PC-9 (cell line): Measurements from ENCODE around the gene EVL.

ENCODE experiments used
- CTCF ChIP-seq: fragments of 200-600 bp; sonication (generic); conservative IDR thresholded peaks from 2 replicates; pipeline ENCODE4 v1.6.1; 2017; ENCODE audit warnings: mixed run types, antibody characterized with exemption, mild to moderate bottlenecking, moderate library complexity
- EZH2 ChIP-seq: fragments of 200-600 bp; sonication (generic); IDR thresholded peaks from 2 replicates; pipeline ENCODE4 v1.8.0; 2017; ENCODE audit warnings: antibody characterized with exemption, low read depth

- TF ChIP-seq CTCF (no peak), EZH2 (no peak)
Observed at GRCh38 chr14:100034961-100035500, 30.2 kb upstream of the EVL start.
